Measurements from ENCODE around the gene SULF2.

Gene SULF2

GRCh38 chr20:47667531-47668312 lies 117.6 kb downstream of the SULF2 start:
- no peak for DNase-seq

- DNase-seq = no peak
Measured at GRCh38 chr20:47667086-47667485, 118.2 kb downstream of the SULF2 start.

DNA sequence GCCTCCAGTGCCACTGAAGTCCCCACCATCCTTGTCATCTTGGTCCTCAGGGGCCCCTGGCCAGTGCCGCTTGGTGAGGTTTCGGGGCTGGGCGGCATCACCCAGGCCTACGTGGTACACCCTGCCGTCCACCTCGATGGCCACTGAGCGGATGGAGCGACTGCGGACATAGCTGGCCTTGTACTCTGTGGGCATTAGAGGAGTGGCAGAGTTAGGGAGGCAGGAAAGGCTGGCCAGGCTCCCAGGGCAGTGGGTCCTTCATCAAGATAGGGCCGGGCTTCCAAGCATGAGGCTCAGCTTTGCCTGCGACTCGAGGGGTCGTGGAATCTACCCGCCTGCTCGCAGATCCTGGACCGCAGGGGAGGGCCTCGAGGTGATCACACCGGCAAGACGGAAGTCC lies 119.0 kb downstream of the SULF2 start:
- no peak for DNase-seq

DNA sequence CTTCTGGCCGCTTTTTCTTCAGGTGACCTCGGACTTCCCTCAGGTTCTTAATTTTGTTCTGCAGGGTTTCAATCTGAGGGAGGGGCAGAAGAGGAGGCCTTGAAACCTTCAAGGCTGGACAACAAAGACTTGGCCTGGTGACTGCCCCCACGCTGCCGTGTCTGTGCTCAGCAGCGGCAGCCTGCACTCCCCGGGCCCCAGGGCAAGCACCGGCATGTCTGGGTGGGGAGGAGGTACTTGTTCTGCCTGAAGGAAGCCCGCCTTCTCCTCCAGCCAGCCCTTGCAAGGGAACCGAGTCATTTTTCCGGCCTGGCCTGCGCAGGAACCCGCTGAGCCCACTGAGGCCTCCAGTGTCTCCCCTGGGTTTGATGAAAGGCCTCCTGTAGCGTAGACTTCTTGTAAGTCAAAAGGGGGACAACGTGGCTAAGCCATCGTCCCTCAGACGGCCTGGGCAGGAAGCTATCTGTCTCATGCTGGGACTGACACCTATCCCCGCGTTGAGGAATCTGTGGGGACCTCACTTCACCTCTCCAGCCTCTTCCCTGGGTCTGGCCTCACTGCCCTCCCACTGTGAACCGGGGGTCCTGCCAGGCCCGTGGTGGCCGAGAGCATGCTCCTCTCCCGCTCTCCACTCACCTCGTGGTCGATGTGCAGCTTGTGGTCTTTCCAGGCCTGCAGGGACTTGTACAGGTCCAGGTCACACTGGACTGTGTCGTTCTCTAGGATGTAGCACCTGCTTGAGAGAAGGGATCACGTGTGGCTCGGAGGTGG lies 119.9 kb downstream of the SULF2 start:
- no peak for DNase-seq

- DNase-seq = no peak
Measured at GRCh38 chr20:47664744-47665143, 120.5 kb downstream of the SULF2 start.

GRCh38 chr20:47664068-47664437 lies 121.2 kb downstream of the SULF2 start:
- DNase-seq = no peak

DNA sequence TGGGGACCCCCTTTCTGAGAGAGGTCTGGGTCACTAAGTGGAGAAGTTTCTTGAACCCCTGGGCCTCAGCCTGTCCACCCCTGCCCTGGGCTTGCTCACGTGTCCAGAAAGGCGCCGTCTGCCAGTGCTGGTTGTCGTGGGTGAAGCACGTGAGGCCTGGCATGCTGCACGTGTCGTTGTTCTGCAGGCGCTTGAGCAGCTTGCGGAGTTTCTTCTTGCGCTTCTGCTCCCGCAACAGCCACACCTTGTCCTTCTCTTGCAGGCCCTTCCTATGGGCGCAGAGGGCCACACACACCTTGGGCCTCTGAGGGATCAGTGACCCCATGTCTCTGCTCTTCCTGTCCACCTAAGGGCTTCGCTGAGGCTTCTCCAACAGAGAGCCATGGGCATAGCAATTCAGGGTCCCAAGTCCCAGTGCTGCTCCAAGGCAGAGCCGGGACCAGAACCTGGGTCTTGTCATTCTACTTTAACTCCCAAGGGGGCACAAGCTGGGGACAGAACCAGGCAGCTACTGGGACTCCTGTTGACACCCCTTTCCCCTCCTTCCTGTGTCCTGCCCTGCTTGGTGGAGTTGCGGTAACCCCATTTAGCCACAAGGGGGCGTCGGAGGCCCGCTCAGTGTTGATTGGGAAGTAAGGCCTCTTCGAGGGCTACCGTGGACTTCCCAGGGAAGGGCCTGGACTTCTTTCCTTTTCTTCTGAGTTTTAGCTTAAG lies 121.8 kb downstream of the SULF2 start:
- DNase-seq = no peak

DNA sequence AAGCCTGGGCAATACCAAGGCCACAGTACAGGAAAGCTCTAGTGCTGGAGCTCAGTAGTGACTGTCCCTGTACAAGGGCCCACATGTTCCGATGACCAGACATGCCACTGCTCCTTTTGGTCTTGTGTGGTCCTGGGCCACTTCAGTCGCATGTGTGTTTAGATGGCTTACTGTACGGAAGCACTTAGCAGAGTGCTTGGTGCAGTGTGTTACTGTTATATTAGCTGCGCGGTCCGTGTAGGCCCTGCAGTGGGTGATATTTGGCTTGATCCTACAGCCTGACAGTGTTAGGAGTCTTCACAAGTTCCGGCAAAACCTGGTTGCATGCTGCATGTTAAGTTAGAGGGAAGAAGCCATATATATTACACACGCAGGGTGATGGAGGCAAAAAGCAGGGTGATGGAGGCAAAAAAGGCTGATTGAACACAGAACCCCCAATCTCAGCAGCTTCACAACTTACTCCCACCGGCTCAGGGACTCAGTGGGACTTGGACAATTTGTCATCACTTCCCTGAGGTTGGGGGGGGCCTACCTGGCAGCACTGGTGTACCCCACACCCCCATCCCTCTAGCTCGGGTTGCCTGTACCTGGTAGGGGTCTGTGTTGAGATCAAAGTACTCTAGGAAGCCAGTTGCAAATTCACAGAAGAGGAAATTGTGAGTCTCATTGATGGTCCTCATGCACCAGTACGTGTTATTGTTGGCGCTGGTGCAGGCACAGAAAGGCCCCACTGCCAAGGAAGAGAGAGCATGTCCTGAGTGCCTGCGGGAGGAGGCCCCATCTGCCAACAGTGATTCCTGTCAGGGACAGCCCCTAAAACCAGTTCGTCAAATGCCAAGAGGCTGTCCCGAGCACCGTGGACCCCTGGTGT lies 122.6 kb downstream of the SULF2 start:
- no peak for DNase-seq

GRCh38 chr20:47661714-47662113 lies 123.6 kb downstream of the SULF2 start:
- no peak for DNase-seq

- no peak for DNase-seq
Measured at GRCh38 chr20:47660983-47661700, 124.1 kb downstream of the SULF2 start.

GRCh38 chr20:47660602-47660905 lies 124.7 kb downstream of the SULF2 start:
- DNase-seq = no peak

- DNase-seq = no peak
Measured at GRCh38 chr20:47659904-47660601, 125.2 kb downstream of the SULF2 start.

GRCh38 chr20:47656318-47656717 lies 129.0 kb downstream of the SULF2 start:
- DNase-seq = no peak

DNA sequence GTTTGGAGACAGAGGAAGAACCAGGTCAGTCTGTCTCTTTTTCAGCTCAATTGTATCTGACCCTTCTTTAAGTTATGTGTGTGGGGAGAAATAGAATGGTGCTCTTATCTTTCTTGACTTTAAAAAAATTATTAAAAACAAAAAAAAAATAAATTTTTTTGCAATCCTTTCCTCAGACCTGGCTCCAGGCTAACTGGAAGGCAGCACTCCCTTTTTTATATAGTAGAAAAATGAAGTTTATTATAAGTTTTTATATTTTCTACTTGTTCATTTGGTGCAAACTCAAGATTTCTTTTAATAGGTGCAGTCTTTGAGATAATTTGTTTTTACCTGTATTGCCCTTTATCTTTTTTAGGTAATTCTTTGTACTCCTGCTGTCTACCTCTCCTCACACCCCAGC lies 129.6 kb downstream of the SULF2 start:
- DNase-seq = no peak

DNA sequence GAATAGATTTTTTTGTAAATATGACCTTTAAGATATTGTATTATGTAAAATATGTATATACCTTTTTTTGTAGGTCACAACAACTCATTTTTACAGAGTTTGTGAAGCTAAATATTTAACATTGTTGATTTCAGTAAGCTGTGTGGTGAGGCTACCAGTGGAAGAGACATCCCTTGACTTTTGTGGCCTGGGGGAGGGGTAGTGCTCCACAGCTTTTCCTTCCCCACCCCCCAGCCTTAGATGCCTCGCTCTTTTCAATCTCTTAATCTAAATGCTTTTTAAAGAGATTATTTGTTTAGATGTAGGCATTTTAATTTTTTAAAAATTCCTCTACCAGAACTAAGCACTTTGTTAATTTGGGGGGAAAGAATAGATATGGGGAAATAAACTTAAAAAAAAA lies 130.9 kb downstream of the SULF2 start:
- no peak for DNase-seq

DNA sequence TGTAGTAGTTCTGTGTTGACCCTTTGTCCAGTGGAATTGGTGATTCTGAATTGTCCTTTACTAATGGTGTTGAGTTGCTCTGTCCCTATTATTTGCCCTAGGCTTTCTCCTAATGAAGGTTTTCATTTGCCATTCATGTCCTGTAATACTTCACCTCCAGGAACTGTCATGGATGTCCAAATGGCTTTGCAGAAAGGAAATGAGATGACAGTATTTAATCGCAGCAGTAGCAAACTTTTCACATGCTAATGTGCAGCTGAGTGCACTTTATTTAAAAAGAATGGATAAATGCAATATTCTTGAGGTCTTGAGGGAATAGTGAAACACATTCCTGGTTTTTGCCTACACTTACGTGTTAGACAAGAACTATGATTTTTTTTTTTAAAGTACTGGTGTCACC lies 131.4 kb downstream of the SULF2 start:
- DNase-seq = no peak

DNA sequence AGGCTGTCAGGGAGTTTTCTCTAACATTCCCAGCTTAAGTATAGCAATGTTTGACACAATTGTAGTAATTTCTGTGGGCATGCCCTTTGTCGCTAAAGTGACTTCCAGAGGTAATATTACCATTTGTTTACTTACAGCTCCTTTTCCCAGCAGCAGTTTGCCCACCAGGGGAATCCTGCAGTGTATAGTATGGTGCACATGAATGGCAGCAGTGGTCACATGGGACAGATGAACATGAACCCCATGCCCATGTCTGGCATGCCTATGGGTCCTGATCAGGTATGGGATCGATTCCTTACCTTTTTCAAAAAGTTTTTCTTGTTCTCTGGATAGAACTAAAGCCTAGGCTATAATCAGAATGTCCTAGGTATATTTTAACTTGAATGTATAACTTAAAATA lies 132.5 kb downstream of the SULF2 start:
- no peak for DNase-seq

DNA sequence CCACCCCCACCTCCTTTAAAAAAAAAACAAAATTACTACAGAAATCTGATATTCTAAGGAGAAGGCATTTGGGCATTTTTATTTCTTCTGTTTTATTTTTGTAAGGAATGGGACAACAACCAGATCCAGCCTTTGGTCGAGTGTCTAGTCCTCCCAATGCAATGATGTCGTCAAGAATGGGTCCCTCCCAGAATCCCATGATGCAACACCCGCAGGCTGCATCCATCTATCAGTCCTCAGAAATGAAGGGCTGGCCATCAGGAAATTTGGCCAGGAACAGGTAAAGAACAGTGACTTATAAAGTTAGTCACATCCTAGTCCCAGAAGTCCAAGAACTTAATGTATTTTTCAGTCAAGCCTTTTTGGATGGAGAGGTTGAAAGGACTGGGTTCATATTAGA lies 133.0 kb downstream of the SULF2 start:
- no peak for DNase-seq

- no peak for DNase-seq
Measured at GRCh38 chr20:47648943-47649342, 136.3 kb downstream of the SULF2 start.

DNA sequence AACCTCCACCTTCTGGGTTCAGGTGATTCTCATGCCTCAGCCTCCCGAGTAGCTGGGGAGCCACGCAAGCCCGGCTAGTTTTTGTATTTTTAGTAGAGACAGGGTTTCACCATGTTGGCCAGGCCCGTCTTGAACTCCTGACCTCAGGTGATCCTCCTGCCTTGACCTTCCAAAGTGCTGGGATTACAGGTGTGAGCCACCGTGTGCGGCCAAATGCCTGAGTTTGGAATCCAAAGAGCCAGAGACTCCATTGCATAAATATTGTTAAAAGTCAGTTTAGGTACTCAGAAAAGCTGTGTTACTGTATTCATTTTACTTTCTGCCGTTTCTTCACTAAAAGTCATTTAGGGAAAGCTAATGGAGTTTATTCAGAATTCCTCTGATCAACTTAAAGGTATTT lies 137.3 kb downstream of the SULF2 start:
- DNase-seq = no peak

DNA sequence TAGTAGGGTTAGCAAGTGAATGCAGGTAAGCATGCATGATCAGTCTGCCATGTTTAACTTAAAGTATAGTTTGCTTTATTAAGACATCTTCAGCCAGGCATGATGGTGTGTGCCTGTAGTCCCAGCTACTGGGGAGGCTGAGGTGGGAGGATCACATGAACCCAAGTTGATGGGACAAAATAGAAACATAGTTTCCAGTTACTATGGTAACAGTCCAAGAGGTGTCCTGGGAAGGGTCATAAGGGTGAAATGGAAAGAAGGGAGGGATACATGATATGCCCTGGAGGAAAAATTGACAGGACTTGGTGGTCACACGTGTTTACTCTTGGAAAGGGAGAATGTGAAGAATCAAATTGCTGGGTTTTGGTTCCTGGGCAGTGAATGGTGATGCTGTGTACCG lies 139.6 kb downstream of the SULF2 start:
- DNase-seq = no peak

DNA sequence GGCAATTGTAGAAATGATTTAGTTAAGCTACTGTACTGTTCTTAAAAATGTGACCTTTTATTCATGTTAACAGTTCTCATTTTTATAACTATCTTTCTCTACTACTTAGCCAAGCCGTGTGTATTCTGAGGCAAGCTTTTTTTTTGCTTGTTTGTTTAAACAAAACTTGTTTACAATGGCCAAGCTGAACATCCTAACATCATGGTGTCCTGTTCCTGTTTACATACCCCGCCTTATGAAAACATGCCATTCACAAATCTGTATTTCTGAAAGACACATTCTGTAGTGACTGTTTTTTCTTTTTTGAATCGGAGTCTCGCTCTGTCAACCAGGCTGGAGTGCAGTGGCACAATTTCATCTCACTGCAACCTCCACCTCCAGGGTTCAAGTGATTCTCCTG lies 142.7 kb downstream of the SULF2 start:
- no peak for DNase-seq
